ENCODE results near the gene GNA14. TPM values are rescaled to one million over a fixed set of nuclear protein-coding genes. Genes with fewer than 3 reads are reported as not detected.

GNA14 gene
- total and polyA plus RNA-seq, 7 donors = 0.31 to 1.1 (median 0.47) TPM

- Histone ChIP-seq H3K36me3 (ENCODE audit: insufficient read depth in 1 of 2, low read depth in 1 of 2) (no peaks in the 10 kb centered on the region), H3K4me1 (no peaks in the 10 kb centered on the region), H3K27ac (no peak overlapping the region), H3K27me3 (ENCODE audit: insufficient read depth in 3 of 3, low read length in 2 of 3) (no peaks in the 10 kb centered on the region), H3K4me3 (no peak overlapping the region), H3K9me3 (no peaks in the 10 kb centered on the region)
- ATAC-seq (no peak), DNase-seq (no peak)
- 15 to 26% (median 23%) methylated on average over 5 of the region's 5 CpGs for WGBS, 3 donors
- intact Hi-C loops (cut with DNase I) = no loop called here
- no peak for TF ChIP-seq CTCF (IDR thresholded peaks at IDR 0.05)
Observed at GRCh38 chr9:77582961-77583576, 65.1 kb downstream of the GNA14 start.

DNA sequence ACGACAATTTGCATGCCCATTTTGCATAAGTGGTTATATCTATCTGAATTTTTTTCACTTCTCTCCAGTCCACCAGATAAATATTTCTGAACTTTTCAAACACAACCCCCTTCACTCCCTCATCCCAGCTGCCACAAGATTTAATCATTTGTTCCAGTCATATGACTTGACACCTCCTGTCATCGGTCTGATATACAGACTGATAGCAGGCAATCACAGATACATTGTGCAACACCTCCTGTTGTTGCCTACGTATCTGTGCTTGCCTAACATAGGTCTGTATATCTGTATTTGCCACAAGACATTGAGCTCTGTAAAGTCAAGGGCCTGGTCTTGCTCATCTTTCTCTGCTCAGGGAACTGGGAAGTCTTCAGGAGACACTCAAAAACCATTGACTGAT, 65.6 kb downstream of the GNA14 start:
- no peak overlapping the region for H3K4me3 ChIP-seq
- WGBS, 3 donors = 36 to 61% (median 50%) methylated on average over 3 of the region's 3 CpGs
- TF ChIP-seq CTCF (IDR thresholded peaks at IDR 0.05) = no peak
- H3K4me1 ChIP-seq = no peaks in the 10 kb centered on the region
- H3K27ac ChIP-seq = no peak overlapping the region
- DNase-seq (no peak), ATAC-seq (no peak)
- no peaks in the 10 kb centered on the region for H3K9me3 ChIP-seq
- no peaks in the 10 kb centered on the region for H3K36me3 ChIP-seq (ENCODE audit: insufficient read depth in 1 of 2, low read depth in 1 of 2)
- H3K27me3 ChIP-seq (ENCODE audit: insufficient read depth in 3 of 3, low read length in 2 of 3) = no peaks in the 10 kb centered on the region
- intact Hi-C loops (cut with DNase I) = no loop called here

- no peaks in the 10 kb centered on the region for H3K9me3 ChIP-seq
- H3K27ac ChIP-seq = no peak overlapping the region
- intact Hi-C loops (cut with DNase I) = no loop called here
- no peak for ATAC-seq
- no peak for DNase-seq
- no peak for TF ChIP-seq CTCF (IDR thresholded peaks at IDR 0.05)
- no peaks in the 10 kb centered on the region for H3K4me1 ChIP-seq
- WGBS, 3 donors = 55 to 59% (median 58%) methylated on average over 2 of the region's 2 CpGs
- H3K27me3 ChIP-seq (ENCODE audit: insufficient read depth in 3 of 3, low read length in 2 of 3) = no peaks in the 10 kb centered on the region
- H3K36me3 ChIP-seq (ENCODE audit: insufficient read depth in 1 of 2, low read depth in 1 of 2) = no peaks in the 10 kb centered on the region
- H3K4me3 ChIP-seq = no peak overlapping the region
Observed at GRCh38 chr9:77575785-77576184, 72.3 kb downstream of the GNA14 start.

DNA sequence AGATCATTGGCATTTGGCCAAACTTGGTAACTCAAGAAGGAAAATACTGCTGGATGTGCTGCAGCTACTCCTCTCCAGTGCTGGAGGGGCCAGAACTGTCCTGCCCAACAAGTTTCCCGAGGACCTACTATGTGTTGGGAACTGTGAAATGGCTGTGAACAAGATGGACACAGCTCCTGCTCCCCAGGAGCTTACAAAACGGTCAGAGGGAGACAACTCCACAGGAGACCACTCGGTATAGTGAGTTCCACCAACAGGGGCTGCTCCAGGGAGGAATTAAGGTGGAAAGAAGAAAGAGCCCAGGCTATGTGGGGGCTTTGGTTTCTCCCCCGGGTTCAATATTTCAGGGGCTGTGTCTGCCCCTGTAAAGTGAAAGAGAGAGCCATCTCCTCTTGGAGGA, 78.8 kb downstream of the GNA14 start:
- TF ChIP-seq CTCF (IDR thresholded peaks at IDR 0.05) = no peak

GRCh38 chr9:77563174-77563573, 84.9 kb downstream of the GNA14 start:
- no peak for ATAC-seq
- H3K27ac ChIP-seq = no peak overlapping the region
- WGBS, 3 donors = 20 to 45% (median 36%) methylated on average over 1 of the region's 1 CpG

More for the DNA sequence above, 78.8 kb downstream of the GNA14 start:
- 69 to 73% (median 70%) methylated on average over 4 of the region's 4 CpGs for WGBS, 3 donors
- Histone ChIP-seq H3K4me1 (no peaks in the 10 kb centered on the region), H3K36me3 (ENCODE audit: insufficient read depth in 1 of 2, low read depth in 1 of 2) (no peaks in the 10 kb centered on the region), H3K27ac (no peak overlapping the region), H3K9me3 (no peaks in the 10 kb centered on the region), H3K27me3 (ENCODE audit: insufficient read depth in 3 of 3, low read length in 2 of 3) (no peaks in the 10 kb centered on the region), H3K4me3 (no peak overlapping the region)
- no peak for ATAC-seq
- intact Hi-C loops (cut with DNase I) = loop anchor here in 1 of 2 donors (2.0 kb wide), 1 partner anchor 21 kb away; no protein-coding TSS in a partner anchor
- no peak for DNase-seq

More at GRCh38 chr9:77563174-77563573, 84.9 kb downstream of the GNA14 start:
- no peak for TF ChIP-seq CTCF (IDR thresholded peaks at IDR 0.05)
- Histone ChIP-seq H3K36me3 (ENCODE audit: insufficient read depth in 1 of 2, low read depth in 1 of 2) (no peaks in the 10 kb centered on the region), H3K9me3 (no peaks in the 10 kb centered on the region), H3K27me3 (ENCODE audit: insufficient read depth in 3 of 3, low read length in 2 of 3) (no peaks in the 10 kb centered on the region), H3K4me1 (no peaks in the 10 kb centered on the region), H3K4me3 (no peak overlapping the region)
- intact Hi-C loops (cut with DNase I) = no loop called here
- no peak for DNase-seq
